ENCODE results near the gene TRPC4AP. TPM values are rescaled to one million over a fixed set of nuclear protein-coding genes. Genes with fewer than 3 reads are reported as not detected.

Gene TRPC4AP
- total and polyA plus RNA-seq, 2 of the 8 experiments (the other 6 are each of a cell fraction or from before 2014, with no cell fraction given) = 73.1 to 74.8 TPM

- Histone ChIP-seq H3K79me2 (ENCODE audit: control insufficient read depth in 1 of 2, insufficient read depth in 2 of 2, low read length in 2 of 2) (no peaks in the 10 kb centered on the region), H3K27me3 (replicated peaks in 1 of 4; ENCODE audit: control insufficient read depth in 3 of 4, extremely low read depth in 1 of 4, insufficient read depth in 3 of 4, low read length in 3 of 4) (no peaks in the 10 kb centered on the region), H3K23me2 (ENCODE audit: low read depth, low read length) (no peaks in the 10 kb centered on the region; the same call in 1 of the 2 replicates), H4K20me1 (replicated peaks in 1 of 2; ENCODE audit: control insufficient read depth in 1 of 2, insufficient read depth in 2 of 2, low read length in 2 of 2) (peaks cover 0 to 11% of the 10 kb centered on the region in 2 experiments), H2BK5ac (ENCODE audit: low read depth, low read length) (no peak overlapping the region), H3K4ac (replicated peaks; ENCODE audit: insufficient read length, low read depth, low read length) (no peak overlapping the region), H3K9ac (replicated peaks in 1 of 4; ENCODE audit: extremely low read depth in 1 of 4, low read depth in 3 of 4, low read length in 3 of 4) (no peak overlapping the region), H3K9me3 (ENCODE audit: insufficient read depth in 2 of 2, low read depth in 1 of 2, low read length in 1 of 2) (no peaks in the 10 kb centered on the region), H2BK20ac (ENCODE audit: low read length) (no peak overlapping the region), H4K5ac (ENCODE audit: insufficient read length, low read depth, low read length) (no peak overlapping the region), H3K4me1 (replicated peaks in 1 of 4; ENCODE audit: control insufficient read depth in 3 of 4, insufficient read depth in 4 of 4, low read length in 3 of 4) (no peaks in the 10 kb centered on the region), H3K14ac (ENCODE audit: insufficient read length) (no peak overlapping the region), H2BK120ac (replicated peaks; ENCODE audit: low read depth, low read length) (no peak overlapping the region), H3K23ac (ENCODE audit: insufficient read length) (no peak overlapping the region), H3K4me2 (ENCODE audit: insufficient read depth in 1 of 2, low read depth in 2 of 2, low read length in 2 of 2) (no peak overlapping the region), H2BK12ac (ENCODE audit: low read depth, low read length) (no peak overlapping the region), H2BK15ac (ENCODE audit: low read length) (no peak overlapping the region), H3K27ac (ENCODE audit: low read depth, low read length) (no peak overlapping the region), H3K79me1 (ENCODE audit: low read depth, low read length) (no peaks in the 10 kb centered on the region), H3K4me3 (ENCODE audit: extremely low read depth in 1 of 4, insufficient read depth in 2 of 4, low read depth in 3 of 4, low read length in 4 of 4) (no peak overlapping the region), H3K18ac (ENCODE audit: extremely low read depth, low read length) (no peak overlapping the region), H2AFZ (ENCODE audit: low read length) (no peak overlapping the region), H3K56ac (replicated peaks; ENCODE audit: insufficient read length, low read depth, low read length) (no peak overlapping the region), H4K8ac (ENCODE audit: extremely low read depth, insufficient read depth, low read length) (no peak overlapping the region; the same call in 1 of the 2 replicates), H2AK5ac (ENCODE audit: low read depth, low read length) (no peak overlapping the region), H3K36me3 (ENCODE audit: control insufficient read depth in 2 of 4, insufficient read depth in 4 of 4, low read length in 3 of 4) (peaks cover 0 to 4% (median 3%) of the 10 kb centered on the region in 4 experiments; a peak in 3 of 8 replicates), H4K91ac (replicated peaks; ENCODE audit: insufficient read length, low read length) (no peak overlapping the region)
- WGBS, 2 experiments (ENCODE audit: extremely low coverage in 1 of 2, insufficient coverage in 1 of 2, insufficient read length in 1 of 2, insufficient replicate concordance in 2 of 2, low coverage in 1 of 2, low lambda C conversion rate in 2 of 2, missing lambda C conversion rate in 1 of 2) = 90% methylated on average over 22 of the region's 22 CpGs; no CpG with 5 or more reads in 1 of the 2 experiments
- CTCF ChIA-PET (ENCODE audit: partially characterized antibody) = interaction anchor here (0.5 to 4.2 kb wide), 7 partner anchors 8 to 120 kb away, joined by 3 to 25 read pairs (median 3); partner anchors contain the start of genes GSS and MYH7B
- FAIRE-seq = no peak
- POLR2A ChIA-PET (ENCODE audit: partially characterized antibody) = interaction anchor here (1.1 kb wide), 1 partner anchor 9 kb away, joined by 5 read pairs; no protein-coding TSS in a partner anchor
- no peak for TF ChIP-seq POLR2AphosphoS5 (IDR thresholded peaks at IDR 0.05; ENCODE audit: low read depth, low read length)
- no peak for TF ChIP-seq JUN (IDR thresholded peaks at IDR 0.05; ENCODE audit: low read depth, low read length)
- no peak for TF ChIP-seq MAX (IDR thresholded peaks at IDR 0.05)
- TF ChIP-seq YY1 (IDR thresholded peaks at IDR 0.05; ENCODE audit: low read depth, low read length) = no peak
- no peak for DNase-seq (ENCODE audit: low read depth in 1 of 2, low spot score in 2 of 2)
These were observed 98.6 kb downstream of the TRPC4AP start for GRCh38 chr20:34993941-34994508.

Measured in H1 (cell line).